GM23338 (cell line): Measurements from ENCODE around the gene ANKRD13C. TPM values are rescaled to one million over a fixed set of nuclear protein-coding genes. Genes with fewer than 3 reads are reported as not detected.
A peak's percentile ranks its signal among the peaks of the same experiment; 100 is the strongest.

ENCODE experiments used
- ATAC-seq: fragments of 200-7000 bp; cut with Tn5 transposase; 3 replicates; pipeline ENCODE4 v1.9.1; 2020
- DNase-seq: peaks from one replicate; pipeline ENCODE4 v3.0.0-alpha.2; 2015; ENCODE audit warnings: low spot score
- H2AFZ ChIP-seq: fragments of 200-600 bp; sonication (generic); 2 replicates; pipeline ENCODE4 v1.8.0; 2016; ENCODE audit warnings: antibody characterized with exemption, mild to moderate bottlenecking, moderate library complexity
- H3F3A ChIP-seq: fragments of 200-600 bp; sonication (generic); replicated peaks from 2 replicates; pipeline ENCODE4 v1.8.0; 2017; ENCODE audit warnings: antibody characterized with exemption, mixed run types, low read depth
- H3K27ac ChIP-seq: fragments of 200-600 bp; sonication (generic); 2 replicates; pipeline ENCODE4 v1.6.1; 2016; ENCODE audit warnings: low read depth
- H3K27me3 ChIP-seq: fragments of 200-600 bp; sonication (generic); 2 replicates; pipeline ENCODE4 v1.8.0; 2016; ENCODE audit warnings: mild to moderate bottlenecking, mixed run types, moderate library complexity; ENCODE audit not compliant: insufficient read depth
- H3K36me3 ChIP-seq: fragments of 200-600 bp; sonication (generic); 2 replicates; pipeline ENCODE4 v1.8.0; 2016; ENCODE audit warnings: mild to moderate bottlenecking; ENCODE audit not compliant: insufficient read depth
- H3K4me1 ChIP-seq: fragments of 200-600 bp; sonication (generic); 2 replicates; pipeline ENCODE4 v1.8.0; 2016; ENCODE audit warnings: mild to moderate bottlenecking, moderate library complexity; ENCODE audit not compliant: insufficient read depth
- H3K4me2 ChIP-seq: fragments of 200-600 bp; sonication (generic); 2 replicates; pipeline ENCODE4 v1.7.1; 2017; ENCODE audit warnings: mixed run types
- H3K4me3 ChIP-seq: fragments of 200-600 bp; sonication (generic); 2 replicates; pipeline ENCODE4 v1.6.1; 2016; ENCODE audit warnings: mixed run types
- H3K79me2 ChIP-seq: fragments of 200-600 bp; sonication (generic); replicated peaks from 2 replicates; pipeline ENCODE4 v1.8.0; 2017; ENCODE audit warnings: mild to moderate bottlenecking; ENCODE audit not compliant: insufficient read depth
- H3K9me2 ChIP-seq: fragments of 200-600 bp; sonication (generic); 2 replicates; pipeline ENCODE4 v1.8.0; 2017; ENCODE audit not compliant: insufficient read depth
- H4K20me1 ChIP-seq: fragments of 200-600 bp; sonication (generic); replicated peaks from 2 replicates; pipeline ENCODE4 v1.8.0; 2017; ENCODE audit warnings: mild to moderate bottlenecking; ENCODE audit not compliant: insufficient read depth
- H3K27ac Mint-ChIP-seq: 2 replicates; pipeline ENCODE4 v1.8.0; 2020; ENCODE audit warnings: inconsistent platforms, mild to moderate bottlenecking, moderate library complexity, mixed read lengths
- H3K27me3 Mint-ChIP-seq: 3 replicates; pipeline ENCODE4 v1.8.0; 2022; ENCODE audit warnings: low read depth, mild to moderate bottlenecking, moderate library complexity, mixed read lengths, inconsistent platforms; ENCODE audit not compliant: insufficient read depth, poor library complexity
- H3K36me3 Mint-ChIP-seq: 3 replicates; pipeline ENCODE4 v1.8.0; 2021; ENCODE audit warnings: low read depth, mild to moderate bottlenecking, inconsistent platforms, moderate library complexity, mixed read lengths
- H3K4me1 Mint-ChIP-seq: 3 replicates; pipeline ENCODE4 v1.8.0; 2020; ENCODE audit warnings: mild to moderate bottlenecking, inconsistent platforms, mixed read lengths
- H3K4me3 Mint-ChIP-seq: 3 replicates; pipeline ENCODE4 v1.8.0; 2021; ENCODE audit warnings: moderate library complexity, mild to moderate bottlenecking, inconsistent platforms, mixed read lengths
- H3K9me3 Mint-ChIP-seq: 3 replicates; pipeline ENCODE4 v1.8.0; 2020; ENCODE audit warnings: moderate library complexity, mild to moderate bottlenecking, inconsistent platforms, mixed read lengths
- CREB1 ChIP-seq: fragments of 250-450 bp; sonication (Bioruptor Pico); IDR thresholded peaks from 2 replicates; pipeline ENCODE4 v1.5.0; 2020; ENCODE audit warnings: low read depth, mild to moderate bottlenecking, moderate library complexity
- EZH2 ChIP-seq: fragments of 200-600 bp; sonication (generic); IDR thresholded peaks from one replicate; pipeline ENCODE4 v1.8.0; 2017; ENCODE audit warnings: antibody characterized with exemption, mild to moderate bottlenecking, low read depth; ENCODE audit not compliant: unreplicated experiment
- EZH2phosphoT487 ChIP-seq: fragments of 200-600 bp; sonication (generic); IDR thresholded peaks from one replicate; pipeline ENCODE4 v1.8.1; 2018; ENCODE audit warnings: antibody characterized with exemption; ENCODE audit not compliant: unreplicated experiment
- JUNB ChIP-seq: IDR thresholded peaks from one replicate; pipeline ENCODE4 v1.6.1; 2016; ENCODE audit warnings: antibody characterized with exemption; ENCODE audit not compliant: unreplicated experiment
- NANOG ChIP-seq: IDR thresholded peaks from 2 replicates; pipeline ENCODE4 v1.6.1; 2016; ENCODE audit warnings: antibody characterized with exemption, borderline replicate concordance
- ZNF114 ChIP-seq: fragments of 250-450 bp; sonication (Bioruptor Pico); IDR thresholded peaks from 2 replicates; pipeline ENCODE4 v1.5.0; 2020; ENCODE audit warnings: mild to moderate bottlenecking, moderate library complexity
- ZNF331 ChIP-seq: fragments of 250-450 bp; sonication (Bioruptor Pico); IDR thresholded peaks from 2 replicates; pipeline ENCODE4 v1.5.0; 2020; ENCODE audit warnings: low read depth, mild to moderate bottlenecking, moderate library complexity
- polyA plus RNA-seq: library from polyadenylated mRNA; unstranded; fragments of >200 nt; fragmentation: Nextera tagmentation; extraction: Ambion mirVana; gene quantifications from 2 replicates; pipeline ENCODE4 v1.2.1, GENCODE V29; 2016
- total RNA-seq: library from RNA; depleted of rRNA; stranded (reverse); fragments of >200 nt; shearing (Covaris generic); gene quantifications from 2 replicates; pipeline ENCODE4 v1.2.3, GENCODE V29; 2014
- TF ChIP-seq, protein P1 (sequence below): IDR thresholded peaks from 2 replicates; pipeline ENCODE4 v1.6.1; 2016; ENCODE audit warnings: antibody characterized with exemption
- TF ChIP-seq, protein P2 (sequence below): fragments of 250-450 bp; sonication (Bioruptor Pico); IDR thresholded peaks from 2 replicates; pipeline ENCODE4 v1.5.0; 2020; ENCODE audit warnings: mild to moderate bottlenecking, moderate library complexity
- TF ChIP-seq, protein P3 (sequence below): IDR thresholded peaks from one replicate; pipeline ENCODE4 v1.6.1; 2018; ENCODE audit warnings: antibody characterized with exemption; ENCODE audit not compliant: unreplicated experiment
- TF ChIP-seq, protein P4 (sequence below), 2 experiments: fragments of 200-600 bp in 1 of 2; sonication (generic) in 1 of 2; conservative IDR thresholded peaks; 2 replicates each; pipeline versions ENCODE4 v1.5.1 to v1.6.1; 2016 to 2017; ENCODE audit warnings: antibody characterized with exemption in 2 of 2, low read depth in 2 of 2, mild to moderate bottlenecking in 2 of 2, moderate library complexity in 1 of 2

ANKRD13C gene
- total and polyA plus RNA-seq, 2 experiments from 2014 or later = 12.3 to 32.5 TPM

DNA sequence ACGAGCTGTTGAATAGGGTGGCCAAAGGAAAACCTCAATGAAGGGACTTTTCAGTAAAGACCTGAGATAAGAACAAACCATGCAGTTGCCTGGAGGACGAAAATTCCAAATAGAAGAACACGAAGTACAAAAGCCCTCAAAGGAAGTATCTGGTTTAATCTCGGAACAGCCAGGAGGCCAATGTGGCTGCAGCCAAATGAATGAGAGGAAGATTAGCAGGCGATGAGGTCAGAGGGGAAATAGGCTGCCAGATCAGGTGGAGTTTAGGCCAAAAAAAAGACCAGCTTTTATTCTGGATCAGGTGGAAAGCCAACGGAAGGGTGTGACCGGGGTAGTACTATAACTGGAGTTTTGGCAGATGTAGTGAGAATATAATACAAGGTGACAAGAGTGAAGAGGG lies 89.7 kb downstream of the ANKRD13C start:
- Histone ChIP-seq H3K36me3 (peaks cover 5% of the 10 kb centered on the region; the same call in 1 of the 2 replicates), H3K27me3 (no peaks in the 10 kb centered on the region), H2AFZ (no peak overlapping the region), H3K4me1 (no peaks in the 10 kb centered on the region), H3K79me2 (no peaks in the 10 kb centered on the region), H3K9me2 (no peaks in the 10 kb centered on the region), H4K20me1 (no peaks in the 10 kb centered on the region), H3K4me3 (no peak overlapping the region), H3F3A (no peaks in the 10 kb centered on the region), H3K27ac (peak overlapping the region; percentile 60; the same call in 1 of the 2 replicates), H3K4me2 (no peak overlapping the region)
- TF ChIP-seq NANOG = no peak
- TF ChIP-seq, protein P1, sequence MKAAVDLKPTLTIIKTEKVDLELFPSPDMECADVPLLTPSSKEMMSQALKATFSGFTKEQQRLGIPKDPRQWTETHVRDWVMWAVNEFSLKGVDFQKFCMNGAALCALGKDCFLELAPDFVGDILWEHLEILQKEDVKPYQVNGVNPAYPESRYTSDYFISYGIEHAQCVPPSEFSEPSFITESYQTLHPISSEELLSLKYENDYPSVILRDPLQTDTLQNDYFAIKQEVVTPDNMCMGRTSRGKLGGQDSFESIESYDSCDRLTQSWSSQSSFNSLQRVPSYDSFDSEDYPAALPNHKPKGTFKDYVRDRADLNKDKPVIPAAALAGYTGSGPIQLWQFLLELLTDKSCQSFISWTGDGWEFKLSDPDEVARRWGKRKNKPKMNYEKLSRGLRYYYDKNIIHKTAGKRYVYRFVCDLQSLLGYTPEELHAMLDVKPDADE = no peak
- TF ChIP-seq, protein P2, sequence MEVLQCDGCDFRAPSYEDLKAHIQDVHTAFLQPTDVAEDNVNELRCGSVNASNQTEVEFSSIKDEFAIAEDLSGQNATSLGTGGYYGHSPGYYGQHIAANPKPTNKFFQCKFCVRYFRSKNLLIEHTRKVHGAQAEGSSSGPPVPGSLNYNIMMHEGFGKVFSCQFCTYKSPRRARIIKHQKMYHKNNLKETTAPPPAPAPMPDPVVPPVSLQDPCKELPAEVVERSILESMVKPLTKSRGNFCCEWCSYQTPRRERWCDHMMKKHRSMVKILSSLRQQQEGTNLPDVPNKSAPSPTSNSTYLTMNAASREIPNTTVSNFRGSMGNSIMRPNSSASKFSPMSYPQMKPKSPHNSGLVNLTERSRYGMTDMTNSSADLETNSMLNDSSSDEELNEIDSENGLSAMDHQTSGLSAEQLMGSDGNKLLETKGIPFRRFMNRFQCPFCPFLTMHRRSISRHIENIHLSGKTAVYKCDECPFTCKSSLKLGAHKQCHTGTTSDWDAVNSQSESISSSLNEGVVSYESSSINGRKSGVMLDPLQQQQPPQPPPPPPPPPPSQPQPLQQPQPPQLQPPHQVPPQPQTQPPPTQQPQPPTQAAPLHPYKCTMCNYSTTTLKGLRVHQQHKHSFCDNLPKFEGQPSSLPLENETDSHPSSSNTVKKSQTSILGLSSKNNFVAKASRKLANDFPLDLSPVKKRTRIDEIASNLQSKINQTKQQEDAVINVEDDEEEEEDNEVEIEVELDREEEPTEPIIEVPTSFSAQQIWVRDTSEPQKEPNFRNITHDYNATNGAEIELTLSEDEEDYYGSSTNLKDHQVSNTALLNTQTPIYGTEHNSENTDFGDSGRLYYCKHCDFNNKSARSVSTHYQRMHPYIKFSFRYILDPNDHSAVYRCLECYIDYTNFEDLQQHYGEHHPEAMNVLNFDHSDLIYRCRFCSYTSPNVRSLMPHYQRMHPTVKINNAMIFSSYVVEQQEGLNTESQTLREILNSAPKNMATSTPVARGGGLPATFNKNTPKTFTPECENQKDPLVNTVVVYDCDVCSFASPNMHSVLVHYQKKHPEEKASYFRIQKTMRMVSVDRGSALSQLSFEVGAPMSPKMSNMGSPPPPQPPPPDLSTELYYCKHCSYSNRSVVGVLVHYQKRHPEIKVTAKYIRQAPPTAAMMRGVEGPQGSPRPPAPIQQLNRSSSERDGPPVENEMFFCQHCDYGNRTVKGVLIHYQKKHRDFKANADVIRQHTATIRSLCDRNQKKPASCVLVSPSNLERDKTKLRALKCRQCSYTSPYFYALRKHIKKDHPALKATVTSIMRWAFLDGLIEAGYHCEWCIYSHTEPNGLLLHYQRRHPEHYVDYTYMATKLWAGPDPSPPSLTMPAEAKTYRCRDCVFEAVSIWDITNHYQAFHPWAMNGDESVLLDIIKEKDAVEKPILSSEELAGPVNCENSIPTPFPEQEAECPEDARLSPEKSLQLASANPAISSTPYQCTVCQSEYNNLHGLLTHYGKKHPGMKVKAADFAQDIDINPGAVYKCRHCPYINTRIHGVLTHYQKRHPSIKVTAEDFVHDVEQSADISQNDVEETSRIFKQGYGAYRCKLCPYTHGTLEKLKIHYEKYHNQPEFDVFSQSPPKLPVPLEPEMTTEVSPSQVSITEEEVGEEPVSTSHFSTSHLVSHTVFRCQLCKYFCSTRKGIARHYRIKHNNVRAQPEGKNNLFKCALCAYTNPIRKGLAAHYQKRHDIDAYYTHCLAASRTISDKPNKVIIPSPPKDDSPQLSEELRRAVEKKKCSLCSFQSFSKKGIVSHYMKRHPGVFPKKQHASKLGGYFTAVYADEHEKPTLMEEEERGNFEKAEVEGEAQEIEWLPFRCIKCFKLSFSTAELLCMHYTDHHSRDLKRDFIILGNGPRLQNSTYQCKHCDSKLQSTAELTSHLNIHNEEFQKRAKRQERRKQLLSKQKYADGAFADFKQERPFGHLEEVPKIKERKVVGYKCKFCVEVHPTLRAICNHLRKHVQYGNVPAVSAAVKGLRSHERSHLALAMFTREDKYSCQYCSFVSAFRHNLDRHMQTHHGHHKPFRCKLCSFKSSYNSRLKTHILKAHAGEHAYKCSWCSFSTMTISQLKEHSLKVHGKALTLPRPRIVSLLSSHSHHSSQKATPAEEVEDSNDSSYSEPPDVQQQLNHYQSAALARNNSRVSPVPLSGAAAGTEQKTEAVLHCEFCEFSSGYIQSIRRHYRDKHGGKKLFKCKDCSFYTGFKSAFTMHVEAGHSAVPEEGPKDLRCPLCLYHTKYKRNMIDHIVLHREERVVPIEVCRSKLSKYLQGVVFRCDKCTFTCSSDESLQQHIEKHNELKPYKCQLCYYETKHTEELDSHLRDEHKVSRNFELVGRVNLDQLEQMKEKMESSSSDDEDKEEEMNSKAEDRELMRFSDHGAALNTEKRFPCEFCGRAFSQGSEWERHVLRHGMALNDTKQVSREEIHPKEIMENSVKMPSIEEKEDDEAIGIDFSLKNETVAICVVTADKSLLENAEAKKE = no peak
- no peak for TF ChIP-seq JUNB
- TF ChIP-seq ZNF331 (CRISPR knock-in tag) = no peak
- TF ChIP-seq CREB1 (CRISPR knock-in tag) = no peak
- TF ChIP-seq EZH2 = no peak
- TF ChIP-seq EZH2phosphoT487 = no peak
- TF ChIP-seq, protein P3, sequence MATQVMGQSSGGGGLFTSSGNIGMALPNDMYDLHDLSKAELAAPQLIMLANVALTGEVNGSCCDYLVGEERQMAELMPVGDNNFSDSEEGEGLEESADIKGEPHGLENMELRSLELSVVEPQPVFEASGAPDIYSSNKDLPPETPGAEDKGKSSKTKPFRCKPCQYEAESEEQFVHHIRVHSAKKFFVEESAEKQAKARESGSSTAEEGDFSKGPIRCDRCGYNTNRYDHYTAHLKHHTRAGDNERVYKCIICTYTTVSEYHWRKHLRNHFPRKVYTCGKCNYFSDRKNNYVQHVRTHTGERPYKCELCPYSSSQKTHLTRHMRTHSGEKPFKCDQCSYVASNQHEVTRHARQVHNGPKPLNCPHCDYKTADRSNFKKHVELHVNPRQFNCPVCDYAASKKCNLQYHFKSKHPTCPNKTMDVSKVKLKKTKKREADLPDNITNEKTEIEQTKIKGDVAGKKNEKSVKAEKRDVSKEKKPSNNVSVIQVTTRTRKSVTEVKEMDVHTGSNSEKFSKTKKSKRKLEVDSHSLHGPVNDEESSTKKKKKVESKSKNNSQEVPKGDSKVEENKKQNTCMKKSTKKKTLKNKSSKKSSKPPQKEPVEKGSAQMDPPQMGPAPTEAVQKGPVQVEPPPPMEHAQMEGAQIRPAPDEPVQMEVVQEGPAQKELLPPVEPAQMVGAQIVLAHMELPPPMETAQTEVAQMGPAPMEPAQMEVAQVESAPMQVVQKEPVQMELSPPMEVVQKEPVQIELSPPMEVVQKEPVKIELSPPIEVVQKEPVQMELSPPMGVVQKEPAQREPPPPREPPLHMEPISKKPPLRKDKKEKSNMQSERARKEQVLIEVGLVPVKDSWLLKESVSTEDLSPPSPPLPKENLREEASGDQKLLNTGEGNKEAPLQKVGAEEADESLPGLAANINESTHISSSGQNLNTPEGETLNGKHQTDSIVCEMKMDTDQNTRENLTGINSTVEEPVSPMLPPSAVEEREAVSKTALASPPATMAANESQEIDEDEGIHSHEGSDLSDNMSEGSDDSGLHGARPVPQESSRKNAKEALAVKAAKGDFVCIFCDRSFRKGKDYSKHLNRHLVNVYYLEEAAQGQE = no peak
- TF ChIP-seq, protein P4, sequence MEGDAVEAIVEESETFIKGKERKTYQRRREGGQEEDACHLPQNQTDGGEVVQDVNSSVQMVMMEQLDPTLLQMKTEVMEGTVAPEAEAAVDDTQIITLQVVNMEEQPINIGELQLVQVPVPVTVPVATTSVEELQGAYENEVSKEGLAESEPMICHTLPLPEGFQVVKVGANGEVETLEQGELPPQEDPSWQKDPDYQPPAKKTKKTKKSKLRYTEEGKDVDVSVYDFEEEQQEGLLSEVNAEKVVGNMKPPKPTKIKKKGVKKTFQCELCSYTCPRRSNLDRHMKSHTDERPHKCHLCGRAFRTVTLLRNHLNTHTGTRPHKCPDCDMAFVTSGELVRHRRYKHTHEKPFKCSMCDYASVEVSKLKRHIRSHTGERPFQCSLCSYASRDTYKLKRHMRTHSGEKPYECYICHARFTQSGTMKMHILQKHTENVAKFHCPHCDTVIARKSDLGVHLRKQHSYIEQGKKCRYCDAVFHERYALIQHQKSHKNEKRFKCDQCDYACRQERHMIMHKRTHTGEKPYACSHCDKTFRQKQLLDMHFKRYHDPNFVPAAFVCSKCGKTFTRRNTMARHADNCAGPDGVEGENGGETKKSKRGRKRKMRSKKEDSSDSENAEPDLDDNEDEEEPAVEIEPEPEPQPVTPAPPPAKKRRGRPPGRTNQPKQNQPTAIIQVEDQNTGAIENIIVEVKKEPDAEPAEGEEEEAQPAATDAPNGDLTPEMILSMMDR (conservative IDR thresholded peaks at IDR 0.05; ENCODE audit: low read depth in 2 of 2) = no peak
- no peak for TF ChIP-seq ZNF114 (CRISPR knock-in tag)
- H3K4me1 Mint-ChIP-seq = no peaks in the 10 kb centered on the region
- no peak for DNase-seq
- no peak overlapping the region for H3K27ac Mint-ChIP-seq
- H3K4me3 Mint-ChIP-seq = no peak overlapping the region
- H3K9me3 Mint-ChIP-seq = no peaks in the 10 kb centered on the region
- ATAC-seq = no peak
- peaks cover 4% of the 10 kb centered on the region for H3K27me3 Mint-ChIP-seq
- H3K36me3 Mint-ChIP-seq = peaks cover 12% of the 10 kb centered on the region
